Measurements from ENCODE around the gene ATP2B1.

Gene ATP2B1

DNA sequence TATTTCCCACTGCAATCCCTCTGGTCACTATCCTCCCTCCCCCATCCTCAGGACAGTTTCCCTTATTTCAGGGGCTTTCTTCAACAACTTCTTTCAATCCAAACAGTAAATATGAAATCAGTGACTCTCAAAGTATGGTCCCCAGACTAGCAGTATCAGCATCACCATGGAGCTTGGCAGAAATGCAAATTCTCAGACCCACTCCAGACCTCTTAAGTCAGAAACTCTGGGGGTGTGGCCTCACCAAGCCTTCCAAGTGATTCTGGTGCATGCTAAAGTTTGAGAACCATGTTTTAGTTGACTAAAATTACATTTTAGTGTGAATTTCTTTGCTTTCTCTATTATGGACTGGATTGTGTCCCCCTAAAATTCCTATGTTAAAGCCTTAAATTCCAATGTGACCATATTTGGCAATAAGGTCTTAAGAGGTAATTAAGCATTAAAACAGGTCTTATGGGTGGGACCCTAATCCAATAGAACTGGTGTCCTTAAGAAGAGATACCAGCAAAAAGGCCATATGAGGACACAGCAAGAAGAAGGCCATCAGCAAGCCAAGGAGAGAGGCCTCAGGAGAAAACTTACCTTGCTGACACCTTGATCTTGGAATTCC, 23.2 kb downstream of the ATP2B1 start:
- Histone ChIP-seq H2BK12ac (ENCODE audit: low read length) (no peak overlapping the region), H3K4ac (ENCODE audit: low read depth, low read length) (peak overlapping the region; percentile 72), H3K79me1 (ENCODE audit: low read length) (no peaks in the 10 kb centered on the region), H3K4me1 (ENCODE audit: control insufficient read depth in 1 of 2, insufficient read depth in 2 of 2, low read length in 2 of 2) (no peaks in the 10 kb centered on the region), H3K79me2 (ENCODE audit: control insufficient read depth, insufficient read depth, low read length, poor library complexity) (peaks cover 9% of the 10 kb centered on the region), H3K4me3 (ENCODE audit: low read depth, low read length) (no peak overlapping the region), H4K91ac (ENCODE audit: low read depth, low read length) (no peak overlapping the region), H3K9ac (ENCODE audit: low read length) (no peak overlapping the region), H3K27ac (ENCODE audit: low read depth, low read length) (no peak overlapping the region), H2AK5ac (ENCODE audit: low read length) (no peak overlapping the region), H3K23ac (ENCODE audit: low read length) (no peak overlapping the region), H3K14ac (ENCODE audit: low read length) (no peak overlapping the region), H3K4me2 (ENCODE audit: low read length) (no peak overlapping the region), H3K18ac (ENCODE audit: low read length) (no peak overlapping the region), H2BK120ac (ENCODE audit: insufficient read depth, low read length, poor library complexity) (no peak overlapping the region), H3K9me3 (ENCODE audit: insufficient read depth, low read depth, low read length) (no peaks in the 10 kb centered on the region), H4K12ac (ENCODE audit: low read depth, low read length) (no peak overlapping the region), H3K27me3 (ENCODE audit: insufficient read depth, low read length) (no peaks in the 10 kb centered on the region), H4K8ac (ENCODE audit: low read depth, low read length) (no peak overlapping the region), H3K36me3 (ENCODE audit: control insufficient read depth in 1 of 2, insufficient read depth in 2 of 2, low read length in 2 of 2) (peaks cover 0 to 1% of the 10 kb centered on the region in 2 experiments), H2BK5ac (ENCODE audit: low read depth, low read length, poor library complexity) (no peak overlapping the region), H2AFZ (ENCODE audit: insufficient read depth, low read length, poor library complexity) (no peak overlapping the region)
- DNase-seq, result peak; percentile 8 to 49

DNA sequence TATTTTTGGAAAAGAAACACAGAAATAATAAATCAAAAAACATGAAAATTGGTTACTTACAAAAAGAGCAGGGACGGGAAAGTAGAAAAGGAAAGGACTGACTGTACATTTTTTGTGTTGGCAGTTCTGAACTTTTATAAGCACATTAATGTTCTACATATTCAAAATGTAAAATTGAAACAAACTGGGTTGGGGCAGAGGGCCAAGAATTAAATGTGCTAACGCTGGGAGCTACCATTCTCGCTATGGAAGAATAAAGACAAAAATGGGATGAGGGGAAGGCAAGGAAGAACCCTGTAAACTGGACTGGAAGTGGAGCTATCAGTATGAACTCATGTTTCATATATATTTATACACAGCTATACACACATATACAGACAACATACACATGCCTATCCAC, 24.5 kb downstream of the ATP2B1 start:
- peaks cover 0 to 1% of the 10 kb centered on the region in 2 experiments for H3K36me3 ChIP-seq (ENCODE audit: control insufficient read depth in 1 of 2, insufficient read depth in 2 of 2, low read length in 2 of 2)
- H2AK5ac ChIP-seq (ENCODE audit: low read length), result no peak overlapping the region
- no peak overlapping the region for H3K4me3 ChIP-seq (ENCODE audit: low read depth, low read length)
- no peak overlapping the region for H3K4me2 ChIP-seq (ENCODE audit: low read length)
- DNase-seq, result no peak
- H3K18ac ChIP-seq (ENCODE audit: low read length), result no peak overlapping the region
- no peak overlapping the region for H3K4ac ChIP-seq (ENCODE audit: low read depth, low read length)
- no peak overlapping the region for H4K8ac ChIP-seq (ENCODE audit: low read depth, low read length)
- H3K14ac ChIP-seq (ENCODE audit: low read length), result no peak overlapping the region
- no peak overlapping the region for H4K91ac ChIP-seq (ENCODE audit: low read depth, low read length)
- no peak overlapping the region for H3K23ac ChIP-seq (ENCODE audit: low read length)
- no peak overlapping the region for H3K27ac ChIP-seq (ENCODE audit: low read depth, low read length)
- H2AFZ ChIP-seq (ENCODE audit: insufficient read depth, low read length, poor library complexity), result no peak overlapping the region
- H3K4me1 ChIP-seq (ENCODE audit: control insufficient read depth in 1 of 2, insufficient read depth in 2 of 2, low read length in 2 of 2), result no peaks in the 10 kb centered on the region
- H2BK120ac ChIP-seq (ENCODE audit: insufficient read depth, low read length, poor library complexity), result no peak overlapping the region
- no peak overlapping the region for H3K9ac ChIP-seq (ENCODE audit: low read length)
- WGBS (ENCODE audit: extremely low coverage, insufficient coverage, insufficient read length), result no CpG with 5 or more reads among the region's 3 CpGs
- H3K27me3 ChIP-seq (ENCODE audit: insufficient read depth, low read length), result no peaks in the 10 kb centered on the region
- H3K79me2 ChIP-seq (ENCODE audit: control insufficient read depth, insufficient read depth, low read length, poor library complexity), result peaks cover 7% of the 10 kb centered on the region
- no peak overlapping the region for H4K12ac ChIP-seq (ENCODE audit: low read depth, low read length)
- no peak overlapping the region for H2BK12ac ChIP-seq (ENCODE audit: low read length)
- H3K79me1 ChIP-seq (ENCODE audit: low read length), result no peaks in the 10 kb centered on the region
- H3K9me3 ChIP-seq (ENCODE audit: insufficient read depth, low read depth, low read length), result no peaks in the 10 kb centered on the region
- H2BK5ac ChIP-seq (ENCODE audit: low read depth, low read length, poor library complexity), result no peak overlapping the region

DNA sequence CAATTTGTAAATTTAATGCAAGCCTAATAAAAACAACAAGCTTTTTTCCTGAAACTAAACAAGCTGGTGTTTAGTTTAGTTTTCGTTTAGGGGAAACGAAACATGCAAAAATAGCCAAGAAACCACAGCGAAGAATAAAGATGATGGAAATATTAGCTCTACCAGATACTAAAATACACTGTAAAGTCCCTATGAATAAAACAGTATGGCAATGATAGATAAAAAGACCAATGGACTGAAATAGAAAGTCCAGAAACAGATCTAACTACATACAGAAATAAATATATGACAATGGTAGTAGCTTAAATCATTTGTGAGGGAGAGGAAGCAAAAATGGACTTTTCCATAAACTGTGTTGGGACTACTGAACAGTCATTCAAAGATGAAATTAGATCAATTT, 26.4 kb downstream of the ATP2B1 start:
- Histone ChIP-seq H3K4me2 (ENCODE audit: low read length) (no peak overlapping the region), H3K9ac (ENCODE audit: low read length) (no peak overlapping the region), H3K23ac (ENCODE audit: low read length) (no peak overlapping the region), H2AK5ac (ENCODE audit: low read length) (no peak overlapping the region), H4K8ac (ENCODE audit: low read depth, low read length) (no peak overlapping the region), H3K4me1 (ENCODE audit: control insufficient read depth in 1 of 2, insufficient read depth in 2 of 2, low read length in 2 of 2) (no peaks in the 10 kb centered on the region), H3K4me3 (ENCODE audit: low read depth, low read length) (no peak overlapping the region), H3K9me3 (ENCODE audit: insufficient read depth, low read depth, low read length) (no peaks in the 10 kb centered on the region), H2BK12ac (ENCODE audit: low read length) (no peak overlapping the region), H3K79me2 (ENCODE audit: control insufficient read depth, insufficient read depth, low read length, poor library complexity) (peaks cover 6% of the 10 kb centered on the region), H3K79me1 (ENCODE audit: low read length) (no peaks in the 10 kb centered on the region), H3K18ac (ENCODE audit: low read length) (no peak overlapping the region), H3K27ac (ENCODE audit: low read depth, low read length) (no peak overlapping the region), H3K4ac (ENCODE audit: low read depth, low read length) (no peak overlapping the region), H2AFZ (ENCODE audit: insufficient read depth, low read length, poor library complexity) (no peak overlapping the region), H2BK120ac (ENCODE audit: insufficient read depth, low read length, poor library complexity) (no peak overlapping the region), H3K27me3 (ENCODE audit: insufficient read depth, low read length) (no peaks in the 10 kb centered on the region), H4K12ac (ENCODE audit: low read depth, low read length) (no peak overlapping the region), H4K91ac (ENCODE audit: low read depth, low read length) (no peak overlapping the region), H2BK5ac (ENCODE audit: low read depth, low read length, poor library complexity) (no peak overlapping the region), H3K14ac (ENCODE audit: low read length) (no peak overlapping the region), H3K36me3 (ENCODE audit: control insufficient read depth in 1 of 2, insufficient read depth in 2 of 2, low read length in 2 of 2) (peaks cover 0 to 1% of the 10 kb centered on the region in 2 experiments)
- no peak for DNase-seq
- no CpG with 5 or more reads among the region's 3 CpGs for WGBS (ENCODE audit: extremely low coverage, insufficient coverage, insufficient read length)

DNA sequence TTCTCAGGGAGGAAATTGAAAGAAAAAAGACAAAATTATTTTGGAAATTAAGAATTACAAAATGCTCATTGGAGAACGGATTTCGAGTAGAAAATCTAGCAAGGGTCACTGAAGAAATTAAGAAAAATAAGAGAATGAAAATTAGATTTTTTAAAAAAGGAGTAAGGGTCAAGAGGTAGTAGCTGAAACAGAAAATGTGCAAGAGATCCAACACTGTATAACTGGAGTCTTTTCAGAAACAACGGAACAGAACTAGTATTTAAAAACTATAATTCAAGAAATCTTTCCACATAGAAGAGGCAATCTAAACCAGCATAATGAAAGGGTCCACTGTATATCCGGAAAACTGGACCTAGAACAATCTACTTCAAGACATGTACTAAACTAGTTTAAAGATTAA, 28.2 kb downstream of the ATP2B1 start:
- Histone ChIP-seq H3K4me3 (ENCODE audit: low read depth, low read length) (no peak overlapping the region), H3K27ac (ENCODE audit: low read depth, low read length) (no peak overlapping the region), H2BK120ac (ENCODE audit: insufficient read depth, low read length, poor library complexity) (no peak overlapping the region), H2AFZ (ENCODE audit: insufficient read depth, low read length, poor library complexity) (no peak overlapping the region), H3K79me1 (ENCODE audit: low read length) (no peaks in the 10 kb centered on the region), H2BK5ac (ENCODE audit: low read depth, low read length, poor library complexity) (no peak overlapping the region), H2AK5ac (ENCODE audit: low read length) (no peak overlapping the region), H3K79me2 (ENCODE audit: control insufficient read depth, insufficient read depth, low read length, poor library complexity) (peaks cover 7% of the 10 kb centered on the region), H4K12ac (ENCODE audit: low read depth, low read length) (no peak overlapping the region), H3K9me3 (ENCODE audit: insufficient read depth, low read depth, low read length) (no peaks in the 10 kb centered on the region), H3K4me2 (ENCODE audit: low read length) (no peak overlapping the region), H2BK12ac (ENCODE audit: low read length) (no peak overlapping the region), H3K4me1 (ENCODE audit: control insufficient read depth in 1 of 2, insufficient read depth in 2 of 2, low read length in 2 of 2) (no peaks in the 10 kb centered on the region), H4K91ac (ENCODE audit: low read depth, low read length) (no peak overlapping the region), H3K36me3 (ENCODE audit: control insufficient read depth in 1 of 2, insufficient read depth in 2 of 2, low read length in 2 of 2) (peaks cover 0 to 1% of the 10 kb centered on the region in 2 experiments), H3K14ac (ENCODE audit: low read length) (no peak overlapping the region), H3K27me3 (ENCODE audit: insufficient read depth, low read length) (no peaks in the 10 kb centered on the region), H4K8ac (ENCODE audit: low read depth, low read length) (no peak overlapping the region), H3K4ac (ENCODE audit: low read depth, low read length) (no peak overlapping the region), H3K9ac (ENCODE audit: low read length) (no peak overlapping the region), H3K23ac (ENCODE audit: low read length) (no peak overlapping the region), H3K18ac (ENCODE audit: low read length) (no peak overlapping the region)
- no peak for DNase-seq
- WGBS (ENCODE audit: extremely low coverage, insufficient coverage, insufficient read length), result 100% methylated on average over 2 of the region's 4 CpGs

All from trophoblast cell (in vitro differentiated cells and primary cell).